Right ventricle myocardium inferior (tissue), 1 donor: Measurements from ENCODE around the gene TMEM126B. TPM values are rescaled to one million over a fixed set of nuclear protein-coding genes. Genes with fewer than 3 reads are reported as not detected.
"Not testable (repeated sequence)": the region's sequence is repeated elsewhere in the genome, so short reads cannot be mapped to it uniquely, and the experiment has no call there.

Source experiments
- ATAC-seq: fragments of 200-7000 bp; cut with Tn5 transposase; one replicate; pipeline ENCODE4 v1.9.1; 2020; ENCODE audit warnings: mild to moderate bottlenecking, moderate library complexity
- DNase-seq: peaks from one replicate; pipeline ENCODE4 v3.0.0; 2021; ENCODE audit errors: missing footprints
- intact Hi-C: fragments of 100-400 bp; cut with DNase I; formaldehyde crosslinking; loops from one replicate; pipeline ENCODE4 v1.11.0; 2022
- total RNA-seq: library from RNA; stranded (reverse); fragmentation: NEBNext Ultra II Directional; extraction: Animal tissue kit (Norgen Biotek cat#: 25700); gene quantifications from one replicate; pipeline ENCODE4 v1.2.1, GENCODE V29; 2021
- donor health status: DM: no; HTN: yes; CAD: no; lungs with severe emphysema.

The TMEM126B gene
- total RNA-seq, 1 donor from 2014 or later = 64.3 TPM

DNA sequence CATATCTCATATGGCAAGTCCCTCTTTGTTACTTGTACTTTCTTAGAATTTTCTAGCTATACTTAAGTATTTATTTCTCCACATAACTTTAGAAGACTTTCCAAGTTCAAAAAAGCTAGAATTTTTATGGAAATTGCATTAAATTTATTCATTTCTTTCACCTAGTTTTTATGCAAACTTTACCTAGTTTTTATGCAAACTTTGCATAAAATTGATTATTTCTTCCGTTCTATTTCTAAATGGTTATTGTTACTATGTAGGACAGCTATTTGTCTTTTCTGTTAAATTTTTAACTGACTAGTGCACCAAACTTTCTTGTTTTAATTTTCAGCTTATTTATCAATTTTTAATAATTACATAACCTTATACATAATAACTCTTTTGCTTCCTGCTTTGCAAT is 39.8 kb downstream of the TMEM126B start:
- ATAC-seq = no peak
- intact Hi-C loops = no loop called here
- no peak for DNase-seq

GRCh38 chr11:85670949-85671663 is 42.7 kb downstream of the TMEM126B start:
- DNase-seq, intact Hi-C loops, ATAC-seq: not testable (repeated sequence)

DNA sequence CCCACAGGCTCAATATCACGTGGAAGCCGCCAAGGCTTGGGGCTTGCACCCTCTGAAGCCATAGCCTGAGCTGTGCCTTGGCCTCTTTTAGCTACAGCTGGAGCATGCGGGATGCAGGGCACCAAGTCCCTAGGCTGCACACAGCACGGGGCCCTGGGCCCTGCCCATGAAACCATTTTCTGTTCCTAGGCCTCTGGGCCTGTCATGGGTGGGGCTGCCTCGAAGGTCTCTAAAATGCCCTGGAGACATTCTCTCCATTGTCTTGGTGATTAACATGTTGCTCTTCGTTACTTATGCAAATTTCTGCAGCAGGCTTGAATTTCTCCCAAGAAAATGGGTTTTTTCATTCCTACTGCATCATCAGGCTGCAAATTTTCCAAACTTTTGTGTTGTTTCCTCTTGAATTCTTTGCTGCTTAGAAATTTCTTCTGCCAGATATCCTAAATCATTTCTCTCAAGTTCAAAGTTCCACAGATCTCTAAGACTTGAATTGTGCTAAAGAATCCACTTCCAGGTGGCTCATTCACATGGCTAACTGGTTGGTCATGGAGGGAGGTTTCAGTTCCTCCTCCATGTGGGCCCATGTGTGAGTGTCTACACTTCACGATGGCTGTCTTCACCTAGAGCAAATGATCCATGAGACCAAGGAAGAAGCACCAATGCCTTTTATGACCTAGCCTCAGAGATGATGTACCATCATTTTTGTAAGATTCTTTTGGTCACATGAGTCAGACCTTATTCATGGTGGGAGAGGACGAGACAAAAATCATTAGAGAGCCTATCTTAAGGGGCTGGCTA is 43.9 kb downstream of the TMEM126B start:
- DNase-seq (no peak), ATAC-seq (no peak)
- intact Hi-C loops = no loop called here

GRCh38 chr11:85673393-85673792 is 45.0 kb downstream of the TMEM126B start:
- intact Hi-C loops = no loop called here
- DNase-seq = no peak
- no peak for ATAC-seq

- intact Hi-C loops = no loop called here
- ATAC-seq (no peak), DNase-seq (no peak)
Measured at GRCh38 chr11:85679576-85679975, 51.2 kb downstream of the TMEM126B start.

DNA sequence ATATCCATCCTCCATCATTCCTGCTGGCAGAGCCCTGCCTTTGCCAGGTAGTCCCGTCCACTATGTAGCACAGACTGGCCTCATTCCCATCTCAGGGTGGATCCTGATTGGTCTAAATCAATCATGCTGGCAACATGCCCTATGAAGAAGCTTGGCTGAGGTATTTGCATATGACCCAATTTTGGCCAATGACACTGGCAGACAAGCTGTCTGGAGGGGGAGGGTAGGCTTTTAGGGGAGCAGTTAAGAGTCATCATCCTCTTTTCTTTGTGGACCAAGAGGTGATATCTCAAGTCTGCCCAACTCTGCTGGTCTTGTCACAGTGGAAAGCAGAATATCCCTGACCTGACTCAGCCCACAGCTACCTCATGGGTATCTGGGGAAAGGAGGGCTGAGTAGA is 52.5 kb downstream of the TMEM126B start:
- no peak for ATAC-seq
- intact Hi-C loops = loop anchor here (2.0 to 10.0 kb wide), 2 partner anchors 14 to 614 kb away; no protein-coding TSS in a partner anchor
- no peak for DNase-seq

- intact Hi-C loops = loop anchor here (10.0 kb wide), 1 partner anchor 612 kb away; no protein-coding TSS in a partner anchor
- DNase-seq = peak; percentile 83
Measured at GRCh38 chr11:85682330-85683305, 54.2 kb downstream of the TMEM126B start.

GRCh38 chr11:85685125-85685819 is 56.9 kb downstream of the TMEM126B start:
- ATAC-seq = no peak
- DNase-seq = no peak
- intact Hi-C loops = loop anchor here (10.0 kb wide), 1 partner anchor 610 kb away; no protein-coding TSS in a partner anchor

More at GRCh38 chr11:85682330-85683305, 54.2 kb downstream of the TMEM126B start:
- ATAC-seq = peak; percentile 64

DNA sequence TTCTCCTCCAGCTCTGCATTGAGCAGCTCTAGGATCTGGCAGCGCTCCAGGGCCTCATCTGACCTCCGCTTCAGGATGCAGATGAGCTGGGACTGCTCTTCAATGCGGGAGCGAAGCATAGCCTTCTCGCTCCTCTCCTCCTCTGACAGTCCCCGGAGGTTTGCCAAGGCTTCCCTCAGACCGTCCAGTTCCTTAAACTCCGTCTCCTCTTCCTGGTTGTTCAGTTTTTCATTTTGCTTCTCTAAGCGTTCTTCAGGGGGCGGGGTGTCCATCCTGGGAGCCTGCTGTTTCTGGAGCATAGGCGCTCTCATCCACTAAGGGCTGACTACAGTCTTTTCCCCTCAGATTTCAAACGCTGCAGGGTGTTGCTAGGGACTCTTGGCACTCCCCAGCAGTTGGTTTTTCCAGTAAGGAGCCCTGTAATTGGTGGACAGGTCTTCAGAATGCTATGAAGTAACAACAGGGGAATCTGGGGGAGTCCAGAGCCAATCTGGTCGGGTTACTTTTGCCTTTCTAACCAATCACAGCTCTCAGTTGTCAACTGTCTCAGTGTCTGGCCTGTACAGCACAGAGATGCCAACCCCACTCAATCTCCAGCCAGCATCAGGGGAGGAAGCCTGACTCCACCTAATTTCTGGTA is 57.5 kb downstream of the TMEM126B start, which contains the start of gene CCDC89:
CCDC89 (minus strand) TSS at position 376 of the 640 bp plus-strand sequence; CDS start at position 311, 65 bp downstream.
- DNase-seq (peak; percentile 85), ATAC-seq (peak; percentile 95)
- intact Hi-C loops = loop anchor here (10.0 kb wide), 1 partner anchor 609 kb away; no protein-coding TSS in a partner anchor

Other genes starting within 250 kb of the TMEM126B start
- 5.7 TPM for gene DLG2, start 1.2 kb upstream of the TMEM126B start, total RNA-seq
- 77.9 TPM for gene TMEM126A, start 19.4 kb downstream of the TMEM126B start, total RNA-seq
- 12.5 TPM for gene CREBZF, start 36.5 kb downstream of the TMEM126B start, total RNA-seq
- 0.22 TPM for gene CCDC89, start 57.6 kb downstream of the TMEM126B start, total RNA-seq
- 2.4 TPM for gene SYTL2, start 182.5 kb downstream of the TMEM126B start, total RNA-seq
- not detected for gene CCDC83, start 226.8 kb downstream of the TMEM126B start, total RNA-seq